ENCODE results near the gene CMIP. TPM values are rescaled to one million over a fixed set of nuclear protein-coding genes. Genes with fewer than 3 reads are reported as not detected.
A peak's percentile ranks its signal among the peaks of the same experiment; 100 is the strongest.

CMIP gene
- total RNA-seq, 2 donors from 2014 or later: 30.1 to 95.1 TPM

DNA sequence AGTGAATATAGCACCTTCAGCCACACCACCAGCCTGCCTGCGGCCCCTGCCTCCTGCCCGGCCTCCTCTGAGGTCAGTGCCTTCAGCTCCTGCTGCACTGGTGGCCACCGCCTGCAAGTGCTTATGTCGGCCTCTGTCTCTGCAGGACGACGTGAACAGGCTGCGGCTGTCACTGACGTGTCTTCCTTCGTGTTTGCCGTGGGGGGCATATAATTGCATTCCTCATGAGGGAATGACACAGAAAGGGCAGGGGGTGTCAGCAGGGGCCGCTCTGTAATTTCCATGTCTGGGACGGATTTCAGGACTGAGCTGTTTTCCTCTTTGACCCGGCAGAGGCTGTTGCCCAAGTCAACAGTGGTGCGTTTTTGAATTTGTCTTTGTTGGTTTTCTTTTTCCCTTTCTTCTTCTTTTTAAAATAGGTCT, 28.5 kb downstream of the CMIP start:
- no peak overlapping the region for H3K4me3 ChIP-seq
- 61% methylated on average over 14 of the region's 14 CpGs for WGBS
- H3K9me3 ChIP-seq: no peaks in the 10 kb centered on the region
- no peaks in the 10 kb centered on the region for H3K36me3 ChIP-seq
- H3K27me3 ChIP-seq (replicated peaks; ENCODE audit: insufficient read depth): no peaks in the 10 kb centered on the region
- no peak for TF ChIP-seq CTCF (IDR thresholded peaks at IDR 0.05)
- TF ChIP-seq POLR2A (IDR thresholded peaks at IDR 0.05): no peak
- no peak for TF ChIP-seq POLR2AphosphoS5 (IDR thresholded peaks at IDR 0.05)
- no peak overlapping the region for H3K27ac ChIP-seq
- no peaks in the 10 kb centered on the region for H3K4me1 ChIP-seq (replicated peaks)
- no peak for DNase-seq (ENCODE audit: low spot score)
- intact Hi-C loops (cut with DNase I): no loop called here

- Histone ChIP-seq H3K27ac (no peak overlapping the region), H3K27me3 (replicated peaks; ENCODE audit: insufficient read depth) (no peaks in the 10 kb centered on the region), H3K4me1 (replicated peaks) (no peaks in the 10 kb centered on the region), H3K9me3 (no peaks in the 10 kb centered on the region), H3K36me3 (no peaks in the 10 kb centered on the region), H3K4me3 (no peak overlapping the region)
- DNase-seq (ENCODE audit: low spot score): no peak
- intact Hi-C loops (cut with DNase I): no loop called here
- 45% methylated on average over 10 of the region's 10 CpGs for WGBS
- TF ChIP-seq CTCF (IDR thresholded peaks at IDR 0.05) (no peak), POLR2A (IDR thresholded peaks at IDR 0.05) (no peak), POLR2AphosphoS5 (IDR thresholded peaks at IDR 0.05) (no peak)
Observed at GRCh38 chr16:81473558-81473957, 28.9 kb downstream of the CMIP start.

DNA sequence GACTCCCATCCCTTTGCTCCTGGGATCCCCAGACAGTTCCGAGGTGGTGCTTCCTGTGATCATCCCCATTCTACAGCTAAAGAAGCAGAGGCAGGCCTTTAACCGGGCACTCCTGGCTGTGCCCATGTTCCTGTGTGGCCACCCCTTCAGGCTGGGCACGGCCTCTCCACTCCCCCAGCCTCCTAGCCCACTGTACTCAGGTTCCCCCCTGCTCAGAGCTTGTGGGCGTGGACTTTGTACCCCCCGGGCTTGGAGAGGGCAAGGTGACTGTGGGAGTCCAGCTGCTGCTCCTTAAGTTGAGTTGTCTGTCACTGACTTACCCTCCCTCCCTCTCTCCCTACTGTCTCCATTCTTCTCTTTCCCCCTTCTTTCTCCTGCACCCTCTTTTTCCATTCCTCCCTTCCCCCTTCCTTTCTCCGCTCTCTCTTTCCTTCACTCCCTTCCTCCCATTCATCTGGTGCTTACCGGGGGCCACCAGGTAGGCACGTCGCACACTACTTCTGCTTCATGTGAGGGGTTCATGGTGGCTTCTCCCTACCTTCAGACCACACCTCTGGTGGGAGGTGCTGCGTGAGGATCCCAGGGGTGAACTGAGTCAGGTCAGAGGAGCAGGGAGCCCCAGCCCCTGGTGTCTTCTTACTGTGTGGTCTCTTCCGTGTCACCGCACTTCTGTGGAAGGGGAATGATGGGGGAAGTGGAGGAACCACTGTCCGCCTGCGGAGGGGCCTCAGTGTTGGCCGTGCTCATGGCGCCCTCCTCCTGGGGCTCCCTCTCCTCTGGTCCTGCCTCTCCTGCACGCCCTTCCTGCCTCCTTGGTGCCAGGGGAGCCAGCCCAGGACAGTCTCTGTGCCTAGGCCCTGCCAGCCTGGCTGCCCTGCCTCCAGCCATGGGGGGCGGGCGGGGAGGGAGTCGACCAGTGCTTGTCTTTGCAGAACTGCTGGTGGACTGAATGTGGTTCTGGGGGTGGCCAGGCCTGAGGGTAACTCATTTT, 29.7 kb downstream of the CMIP start:
- DNase-seq (ENCODE audit: low spot score): no peak
- Histone ChIP-seq H3K36me3 (no peaks in the 10 kb centered on the region), H3K27ac (no peak overlapping the region), H3K9me3 (no peaks in the 10 kb centered on the region), H3K4me3 (no peak overlapping the region), H3K4me1 (replicated peaks) (no peaks in the 10 kb centered on the region), H3K27me3 (replicated peaks; ENCODE audit: insufficient read depth) (no peaks in the 10 kb centered on the region)
- WGBS: 91% methylated on average over 20 of the region's 20 CpGs
- intact Hi-C loops (cut with DNase I): no loop called here
- TF ChIP-seq CTCF (IDR thresholded peaks at IDR 0.05) (no peak), POLR2A (IDR thresholded peaks at IDR 0.05) (no peak), POLR2AphosphoS5 (IDR thresholded peaks at IDR 0.05) (no peak)

GRCh38 chr16:81477697-81478693, 33.4 kb downstream of the CMIP start:
- no peaks in the 10 kb centered on the region for H3K27me3 ChIP-seq (replicated peaks; ENCODE audit: insufficient read depth)
- DNase-seq (ENCODE audit: low spot score): no peak
- no peak overlapping the region for H3K4me3 ChIP-seq
- no peaks in the 10 kb centered on the region for H3K36me3 ChIP-seq
- WGBS: 87% methylated on average over 19 of the region's 19 CpGs
- H3K4me1 ChIP-seq (replicated peaks): no peaks in the 10 kb centered on the region
- peak overlapping the region; percentile 57 to 72 for H3K27ac ChIP-seq
- intact Hi-C loops (cut with DNase I): no loop called here
- TF ChIP-seq POLR2A (IDR thresholded peaks at IDR 0.05): no peak
- TF ChIP-seq POLR2AphosphoS5 (IDR thresholded peaks at IDR 0.05): no peak
- TF ChIP-seq CTCF (IDR thresholded peaks at IDR 0.05): no peak
- no peaks in the 10 kb centered on the region for H3K9me3 ChIP-seq

Measured in prostate gland (tissue), 2 donors.